Measurements from ENCODE around the gene LGI4.
A peak's percentile ranks its signal among the peaks of the same experiment; 100 is the strongest.
"Not testable (repeated sequence)": the region's sequence is repeated elsewhere in the genome, so short reads cannot be mapped to it uniquely, and the experiment has no call there.

The LGI4 gene

GRCh38 chr19:35140962-35141836 lies 6.3 kb upstream of the LGI4 start:
- DNase-seq = peak; percentile 96

GRCh38 chr19:35140207-35140961 lies 5.5 kb upstream of the LGI4 start:
- DNase-seq = no peak

- no peak for DNase-seq
Measured at GRCh38 chr19:35138305-35138892, 3.5 kb upstream of the LGI4 start, which contains the start of gene FXYD1. Gene FXYD1 (plus strand): TSS chr19:35138824. CDS start chr19:35140080, 1,256 bp downstream.

- no peak for DNase-seq
Measured at GRCh38 chr19:35136977-35137702, 2.3 kb upstream of the LGI4 start.

- no peak for DNase-seq
Measured at GRCh38 chr19:35136231-35136630, 1.4 kb upstream of the LGI4 start.

- DNase-seq = peak; percentile 68
Measured at GRCh38 chr19:35135389-35135909, 590 bp upstream of the LGI4 start.

- no peak for DNase-seq
Measured at GRCh38 chr19:35133826-35134225, 1.0 kb downstream of the LGI4 start.

GRCh38 chr19:35132254-35132653 lies 2.6 kb downstream of the LGI4 start:
- no peak for DNase-seq

- no peak for DNase-seq
Measured at GRCh38 chr19:35130761-35131720, 3.8 kb downstream of the LGI4 start.

- DNase-seq = not testable (repeated sequence)
Measured at GRCh38 chr19:35129724-35130274, 5.1 kb downstream of the LGI4 start.

- no peak for DNase-seq
Measured at GRCh38 chr19:35128398-35129057, 6.3 kb downstream of the LGI4 start.

- DNase-seq = no peak
Measured at GRCh38 chr19:35127871-35128270, 7.0 kb downstream of the LGI4 start.

GRCh38 chr19:35126624-35126959 lies 8.3 kb downstream of the LGI4 start:
- DNase-seq = no peak

GRCh38 chr19:35125749-35126623 lies 8.9 kb downstream of the LGI4 start:
- DNase-seq = no peak

GRCh38 chr19:35125270-35125717 lies 9.6 kb downstream of the LGI4 start:
- DNase-seq = no peak

GRCh38 chr19:35124098-35125060 lies 10.5 kb downstream of the LGI4 start:
- DNase-seq = peak; percentile 89

- DNase-seq = no peak
Measured at GRCh38 chr19:35123573-35123972, 11.3 kb downstream of the LGI4 start.
